GM12864 (cell line): Measurements from ENCODE around the gene MEA1.

Experiments
- DNase-seq: peaks from one replicate; pipeline ENCODE4 v3.0.0-alpha.2; 2011; ENCODE audit warnings: low read depth
- H3K4me3 ChIP-seq: 2 replicates; pipeline ENCODE4 v1.5.1; 2011; ENCODE audit warnings: mild to moderate bottlenecking, low read depth, low read length, control low read depth
- CTCF ChIP-seq: IDR thresholded peaks from 2 replicates; pipeline ENCODE4 v1.5.1; 2011; ENCODE audit warnings: low read depth, mild to moderate bottlenecking, moderate library complexity, low read length, control low read depth, inconsistent platforms; ENCODE audit errors: missing control alignments

MEA1 gene

GRCh38 chr6:42993445-42993844, 20.3 kb downstream of the MEA1 start:
- no peak for TF ChIP-seq CTCF
- no peak overlapping the region for H3K4me3 ChIP-seq
- DNase-seq, result no peak

DNA sequence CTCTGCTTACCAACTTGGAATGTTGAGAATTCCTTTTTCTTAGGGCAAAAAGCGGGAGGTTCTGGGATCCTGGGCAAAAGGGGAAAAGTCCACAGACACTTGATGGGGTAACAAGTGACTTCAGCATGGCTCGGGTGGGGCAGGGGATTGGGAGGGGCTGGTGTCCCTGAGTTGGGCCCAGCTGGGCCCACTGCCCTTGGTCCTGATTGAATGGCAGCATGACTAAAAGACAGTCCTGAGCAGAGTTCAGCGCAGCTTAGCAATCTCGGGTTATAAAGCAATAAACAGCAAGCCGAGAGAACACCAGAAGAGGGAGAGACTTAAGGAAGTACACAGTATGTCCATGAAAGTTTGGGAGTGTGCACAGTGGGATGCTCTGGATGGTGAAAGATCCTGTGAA, 23.8 kb downstream of the MEA1 start:
- TF ChIP-seq CTCF, result no peak
- no peak overlapping the region for H3K4me3 ChIP-seq
- no peak for DNase-seq

GRCh38 chr6:42988486-42989020, 25.2 kb downstream of the MEA1 start:
- TF ChIP-seq CTCF, result no peak
- no peak for DNase-seq
- no peak overlapping the region for H3K4me3 ChIP-seq

DNA sequence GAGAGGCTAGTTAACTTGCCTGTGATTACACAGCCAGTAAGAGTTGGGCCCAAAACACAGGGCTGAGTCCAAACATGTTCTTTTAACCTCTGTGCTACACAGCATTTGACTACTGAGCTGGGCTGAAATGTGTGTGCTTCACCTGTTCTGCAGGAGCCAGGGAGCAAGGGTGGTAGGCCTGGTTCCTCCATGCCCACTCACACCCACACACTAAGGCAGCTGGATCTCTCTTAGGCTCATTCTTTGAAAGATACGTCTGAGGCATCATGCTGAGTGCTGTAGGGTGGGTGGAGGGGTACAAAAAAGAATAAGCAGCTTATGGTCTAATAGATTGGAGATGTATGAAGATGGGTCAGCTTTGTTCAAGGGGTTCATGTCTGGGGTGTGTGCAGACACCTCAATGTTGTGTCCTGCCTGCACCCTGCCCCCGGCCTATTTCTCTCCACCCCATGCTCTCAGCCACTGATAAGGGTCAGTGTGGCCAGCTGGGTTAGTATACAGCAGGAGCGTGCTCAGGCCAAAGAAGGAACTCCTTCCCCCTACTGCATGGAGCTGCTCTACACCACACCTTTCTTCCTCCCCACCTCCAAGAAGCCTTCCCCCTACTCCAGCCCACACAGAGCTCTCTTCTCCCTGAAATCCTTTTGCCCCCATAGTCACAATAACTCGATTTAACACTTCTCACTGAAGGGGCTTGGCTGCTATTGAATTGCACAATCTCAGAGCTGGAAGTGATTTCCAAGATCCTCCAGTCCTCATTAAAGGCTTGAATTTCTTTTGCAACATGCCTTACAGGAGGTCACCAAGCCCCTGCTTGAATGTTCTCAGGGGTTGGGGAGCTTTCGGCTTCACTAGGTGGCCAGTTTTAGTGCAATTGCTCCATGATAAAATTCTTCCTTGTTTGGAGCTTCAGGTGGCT, 26.0 kb downstream of the MEA1 start:
- DNase-seq, result no peak
- no peak overlapping the region for H3K4me3 ChIP-seq
- no peak for TF ChIP-seq CTCF

- DNase-seq, result no peak
- TF ChIP-seq CTCF, result no peak
Observed at GRCh38 chr6:42984924-42985475, 28.7 kb downstream of the MEA1 start.

GRCh38 chr6:42984001-42984923, 29.5 kb downstream of the MEA1 start, which contains the start of gene PPP2R5D:
Gene PPP2R5D (plus strand): TSS chr6:42984570. CDS start chr6:42984678, 108 bp downstream.
- no peak for TF ChIP-seq CTCF
- DNase-seq, result peak; percentile 98

More at GRCh38 chr6:42984924-42985475, 28.7 kb downstream of the MEA1 start:
- peak overlapping the region; percentile 93 for H3K4me3 ChIP-seq

More at GRCh38 chr6:42984001-42984923, 29.5 kb downstream of the MEA1 start, which contains the start of gene PPP2R5D:
- H3K4me3 ChIP-seq, result peak within 1 kb of the TSS; percentile 93
